GM12873 (cell line): ENCODE results near the gene SKAP1.

Experiments
- CTCF ChIP-seq: IDR thresholded peaks from 2 replicates; pipeline ENCODE4 v1.5.1; 2012; ENCODE audit warnings: low read depth, mild to moderate bottlenecking, moderate library complexity, low read length, control low read depth; ENCODE audit not compliant: insufficient read depth; ENCODE audit errors: missing control alignments

SKAP1 gene

DNA sequence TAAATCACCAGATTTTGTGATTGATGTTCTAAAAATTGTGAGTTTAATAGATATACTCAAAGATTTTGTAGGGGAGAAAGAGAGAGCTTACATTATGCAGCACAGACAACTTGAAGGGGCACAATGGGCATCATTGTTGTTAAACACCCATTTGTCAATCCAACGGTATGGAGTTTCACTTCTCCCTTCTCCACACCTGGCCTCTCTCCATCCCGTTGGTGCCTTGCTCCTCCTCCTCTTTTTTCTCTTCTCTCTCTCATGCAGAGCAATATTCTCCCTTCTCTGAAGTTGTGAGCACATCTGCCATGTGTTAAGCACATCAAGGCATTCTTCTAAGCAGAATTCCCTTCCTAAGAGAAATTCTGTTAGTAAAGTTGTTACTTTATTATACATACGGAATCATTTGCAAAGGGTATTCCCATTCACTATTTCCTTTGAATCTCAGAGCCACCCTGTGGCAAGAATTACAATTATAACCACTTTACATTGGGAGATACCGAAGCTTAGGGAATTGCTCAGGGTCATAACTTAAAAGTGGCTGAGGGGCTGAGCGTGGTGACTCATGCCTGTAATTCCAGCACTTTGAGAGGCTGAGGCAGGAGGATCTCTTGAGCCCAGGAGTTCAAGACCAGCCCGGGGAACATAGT is 40.5 kb upstream of the SKAP1 start:
- no peak for TF ChIP-seq CTCF

- no peak for TF ChIP-seq CTCF
These were observed 39.2 kb upstream of the SKAP1 start for GRCh38 chr17:48469227-48469626.

GRCh38 chr17:48468299-48468698 is 38.3 kb upstream of the SKAP1 start:
- no peak for TF ChIP-seq CTCF

- no peak for TF ChIP-seq CTCF
These were observed 35.9 kb upstream of the SKAP1 start for GRCh38 chr17:48465884-48466283.

DNA sequence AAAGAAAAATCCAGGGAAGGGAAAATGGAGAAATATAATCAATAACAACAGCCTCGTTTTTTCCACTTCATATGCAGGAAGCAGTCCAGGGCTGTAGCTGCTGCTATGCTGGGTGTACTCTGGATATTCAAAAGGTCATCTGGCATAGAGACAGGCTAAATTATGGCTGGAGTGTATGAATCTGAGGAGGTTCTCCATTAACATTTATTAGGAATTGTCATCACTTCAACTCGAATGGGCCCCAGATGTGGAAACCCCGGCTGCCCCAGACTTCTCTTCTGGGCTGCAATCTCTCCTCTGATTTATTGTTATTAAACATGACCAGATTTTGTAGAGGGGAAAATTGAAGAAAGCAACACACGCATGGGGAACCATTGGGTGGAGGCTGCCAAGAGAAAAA is 33.5 kb upstream of the SKAP1 start:
- TF ChIP-seq CTCF, result no peak

- no peak for TF ChIP-seq CTCF
These were observed 32.9 kb upstream of the SKAP1 start for GRCh38 chr17:48462946-48463345.

DNA sequence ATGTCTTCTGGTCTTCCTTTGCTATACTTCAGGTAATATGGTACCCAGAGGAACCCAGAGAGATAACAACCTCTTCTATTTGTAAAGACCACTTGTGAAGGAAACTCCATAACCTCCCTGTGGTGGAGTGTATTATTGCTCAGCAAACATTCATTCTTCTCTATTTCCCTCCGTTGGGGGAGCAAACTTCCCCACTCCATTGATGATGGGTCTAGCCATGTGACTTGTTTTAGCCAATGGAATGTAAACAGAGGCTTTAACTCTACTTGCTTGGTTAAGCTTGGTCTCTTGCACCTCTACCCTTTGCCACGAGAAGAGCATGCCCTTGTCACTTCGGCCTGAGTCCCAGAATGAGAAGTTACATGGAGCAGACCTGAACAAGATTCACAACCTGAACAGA is 30.0 kb upstream of the SKAP1 start:
- TF ChIP-seq CTCF, result no peak
